Heart left ventricle (tissue), 16 donors: ENCODE results near the gene CLMN. TPM values are rescaled to one million over a fixed set of nuclear protein-coding genes. Genes with fewer than 3 reads are reported as not detected.

Experiments
- ATAC-seq, 4 donors: fragments of 200-7000 bp; cut with Tn5 transposase; one replicate each; pipeline ENCODE4 v1.9.1; 2020 to 2022; ENCODE audit warnings: moderate library complexity in 4 of 4, mild to moderate bottlenecking in 3 of 4, moderate number of reproducible peaks in 1 of 4
- DNase-seq, 5 donors: peaks; one replicate each; pipeline ENCODE4 v3.0.0-alpha.2; 2020
- H3K27ac ChIP-seq, 12 donors: fragments of 200-600 bp; sonication (generic) in 4 of 12; one replicate each; pipeline versions ENCODE4 v1.5.0 to v1.8.0; 2016 to 2022; ENCODE audit warnings: mild to moderate bottlenecking in 2 of 12
- H3K27me3 ChIP-seq, 9 donors: fragments of 200-600 bp; sonication (generic) in 2 of 9; one replicate each; pipeline versions ENCODE4 v1.5.1 to v1.8.0; 2016 to 2022; ENCODE audit warnings: mild to moderate bottlenecking in 3 of 9
- H3K36me3 ChIP-seq, 9 donors: fragments of 200-600 bp; sonication (generic) in 2 of 9; one replicate each; pipeline versions ENCODE4 v1.5.0 to v1.8.0; 2018 to 2022; ENCODE audit warnings: mild to moderate bottlenecking in 2 of 9
- H3K4me1 ChIP-seq, 12 donors: fragments of 200-600 bp; sonication (generic) in 4 of 12; one replicate each; pipeline versions ENCODE4 v1.5.0 to v1.8.0; 2016 to 2022; ENCODE audit warnings: mild to moderate bottlenecking in 3 of 12
- H3K4me3 ChIP-seq, 12 donors: fragments of 200-600 bp; sonication (generic) in 4 of 12; one replicate each; pipeline versions ENCODE4 v1.5.0 to v1.8.0; 2017 to 2022; ENCODE audit warnings: mild to moderate bottlenecking in 9 of 12, moderate library complexity in 4 of 12
- H3K9me3 ChIP-seq, 12 donors: fragments of 200-600 bp; sonication (generic) in 4 of 12; one replicate each; pipeline versions ENCODE4 v1.5.0 to v1.8.0; 2016 to 2022; ENCODE audit warnings: mild to moderate bottlenecking in 1 of 12
- POLR2A ChIP-seq, 2 donors: fragments of 450-650 bp; IDR thresholded peaks; one replicate each; pipeline ENCODE4 v1.6.1; 2017; ENCODE audit warnings: antibody characterized with exemption in 2 of 2, mild to moderate bottlenecking in 2 of 2, moderate library complexity in 2 of 2
- WGBS, 4 donors: extraction: QIAGEN DNeasy Blood & Tissue Kit in 2 of 4; methylation state at CpG; one replicate each; pipeline versions ENCODE4 v1.1.5 to v1.1.7; 2013 to 2018; 5-methylcytosine and 5-hydroxymethylcytosine counted together
- intact Hi-C, 10 donors: fragments of 100-400 bp; cut with DNase I; formaldehyde crosslinking; loops; one replicate each; pipeline versions ENCODE4 v1.11.1 to v1.14.2; 2022
- polyA plus RNA-seq, 2 donors: library from polyadenylated mRNA; stranded (reverse); fragments of 200-250 nt; gene quantifications; one replicate each; pipeline ENCODE4 v1.2.3, GENCODE V29; 2013
- total RNA-seq, 9 donors: library from RNA; depleted of rRNA in 2 of 9; stranded (reverse); fragments of >200 nt in 2 of 9; fragmentation: NEBNext Ultra II Directional in 3 of 9; extraction: Animal tissue kit (Norgen Biotek cat#: 25700) in 3 of 9; gene quantifications; one replicate each; pipeline versions ENCODE4 v1.1.0 to v1.2.4, GENCODE V29; 2016 to 2023
- TF ChIP-seq, protein P1 (sequence below), 12 donors: fragments of 200-600 bp; sonication (generic) in 4 of 12; IDR thresholded peaks; one replicate each; pipeline versions ENCODE4 v1.5.0 to v1.8.0; 2018 to 2022; ENCODE audit warnings: antibody characterized with exemption in 12 of 12, mild to moderate bottlenecking in 5 of 12
- donor health status: ischemic (EF 13 %, LVEDD 7.1; RV severe dilation, severe dysfunction).
- donor health status: healthy with polysubstance abuse.
- donor health status: DM: no; HTN: yes; CAD: no.
- donor health status: DM: no; HTN: no; CAD: no.
- donor health status: ischemic (EF 25% LVEDD 6.9; RV normal size, moderate dysfunction).
- donor health status: ischemic (EF 25% LVEDD 5.7; RV mildly dilated, moderate dysfunction).
- donor health status: healthy.
- donor health status: DM: yes; HTN: yes; CAD: no.
- donor health status: ischemic (EF 35%, LVEDD 5.7; RV mildly dilated, moderate dysfunction).
- donor health status: nonischemic (EF 11% LVEDD 7.7; RV severe dilation, severe dysfunction).
- donor health status: DM: yes; HTN: yes; CAD: no.
- donor health status: PGD.
- donor health status: ischemic (EF 29% LVEDD 5.4; RV normal size, mild dysfunction).
- donor health status: nonischemic (EF 23%, LVEDD 6.1; RV moderate dilation, normal function).

Gene CLMN
- total and polyA plus RNA-seq, 11 donors = 3.1 to 10.2 (median 6.7) TPM

DNA sequence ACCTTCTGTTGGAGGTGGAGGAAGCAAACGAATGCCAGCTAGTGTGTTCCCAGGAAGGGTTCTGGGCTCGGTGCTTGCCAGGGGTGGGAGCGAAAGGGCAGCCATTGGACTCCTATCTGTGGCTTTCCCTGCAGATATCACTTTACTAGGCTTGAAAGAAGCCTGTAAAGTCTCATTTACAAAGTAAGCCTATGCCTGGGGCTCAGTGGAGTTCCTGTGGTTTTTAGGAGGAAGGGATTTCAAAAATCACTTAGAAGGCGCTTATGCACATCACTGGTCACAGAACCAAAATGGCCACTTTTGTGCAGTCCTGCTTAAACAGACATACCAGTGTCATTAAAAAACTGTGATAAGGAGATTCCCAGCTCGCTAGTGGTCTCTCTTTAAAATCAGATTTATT is 22.7 kb downstream of the CLMN start:
- Histone ChIP-seq H3K27me3 (no peaks in the 10 kb centered on the region), H3K4me1 (peaks cover 0 to 10% (median 1%) of the 10 kb centered on the region in 12 donors), H3K36me3 (no peaks in the 10 kb centered on the region), H3K9me3 (peaks cover 0 to 9% (median 0%) of the 10 kb centered on the region in 12 donors), H3K27ac (no peak overlapping the region), H3K4me3 (no peak overlapping the region)
- TF ChIP-seq, protein P1, sequence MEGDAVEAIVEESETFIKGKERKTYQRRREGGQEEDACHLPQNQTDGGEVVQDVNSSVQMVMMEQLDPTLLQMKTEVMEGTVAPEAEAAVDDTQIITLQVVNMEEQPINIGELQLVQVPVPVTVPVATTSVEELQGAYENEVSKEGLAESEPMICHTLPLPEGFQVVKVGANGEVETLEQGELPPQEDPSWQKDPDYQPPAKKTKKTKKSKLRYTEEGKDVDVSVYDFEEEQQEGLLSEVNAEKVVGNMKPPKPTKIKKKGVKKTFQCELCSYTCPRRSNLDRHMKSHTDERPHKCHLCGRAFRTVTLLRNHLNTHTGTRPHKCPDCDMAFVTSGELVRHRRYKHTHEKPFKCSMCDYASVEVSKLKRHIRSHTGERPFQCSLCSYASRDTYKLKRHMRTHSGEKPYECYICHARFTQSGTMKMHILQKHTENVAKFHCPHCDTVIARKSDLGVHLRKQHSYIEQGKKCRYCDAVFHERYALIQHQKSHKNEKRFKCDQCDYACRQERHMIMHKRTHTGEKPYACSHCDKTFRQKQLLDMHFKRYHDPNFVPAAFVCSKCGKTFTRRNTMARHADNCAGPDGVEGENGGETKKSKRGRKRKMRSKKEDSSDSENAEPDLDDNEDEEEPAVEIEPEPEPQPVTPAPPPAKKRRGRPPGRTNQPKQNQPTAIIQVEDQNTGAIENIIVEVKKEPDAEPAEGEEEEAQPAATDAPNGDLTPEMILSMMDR (IDR thresholded peaks at IDR 0.05) = no peak
- no peak for TF ChIP-seq POLR2A (IDR thresholded peaks at IDR 0.05)
- ATAC-seq (no peak), DNase-seq (no peak)
- 87 to 94% (median 93%) methylated on average over 5 of the region's 5 CpGs for WGBS, 4 donors
- intact Hi-C loops = no loop called here

GRCh38 chr14:95295600-95296376 is 23.9 kb downstream of the CLMN start:
- Histone ChIP-seq H3K36me3 (no peaks in the 10 kb centered on the region), H3K27me3 (no peaks in the 10 kb centered on the region), H3K27ac (peak overlapping the region in 1 of 12 donors; percentile 59), H3K4me1 (peaks cover 0 to 22% (median 13%) of the 10 kb centered on the region in 12 donors), H3K9me3 (peaks cover 0 to 9% (median 0%) of the 10 kb centered on the region in 12 donors), H3K4me3 (no peak overlapping the region)
- no peak for TF ChIP-seq POLR2A (IDR thresholded peaks at IDR 0.05)
- TF ChIP-seq, protein P1 (IDR thresholded peaks at IDR 0.05) = no peak
- WGBS, 4 donors = 91 to 96% (median 94%) methylated on average over 6 of the region's 6 CpGs
- DNase-seq (no peak), ATAC-seq (no peak)
- intact Hi-C loops = no loop called here

DNA sequence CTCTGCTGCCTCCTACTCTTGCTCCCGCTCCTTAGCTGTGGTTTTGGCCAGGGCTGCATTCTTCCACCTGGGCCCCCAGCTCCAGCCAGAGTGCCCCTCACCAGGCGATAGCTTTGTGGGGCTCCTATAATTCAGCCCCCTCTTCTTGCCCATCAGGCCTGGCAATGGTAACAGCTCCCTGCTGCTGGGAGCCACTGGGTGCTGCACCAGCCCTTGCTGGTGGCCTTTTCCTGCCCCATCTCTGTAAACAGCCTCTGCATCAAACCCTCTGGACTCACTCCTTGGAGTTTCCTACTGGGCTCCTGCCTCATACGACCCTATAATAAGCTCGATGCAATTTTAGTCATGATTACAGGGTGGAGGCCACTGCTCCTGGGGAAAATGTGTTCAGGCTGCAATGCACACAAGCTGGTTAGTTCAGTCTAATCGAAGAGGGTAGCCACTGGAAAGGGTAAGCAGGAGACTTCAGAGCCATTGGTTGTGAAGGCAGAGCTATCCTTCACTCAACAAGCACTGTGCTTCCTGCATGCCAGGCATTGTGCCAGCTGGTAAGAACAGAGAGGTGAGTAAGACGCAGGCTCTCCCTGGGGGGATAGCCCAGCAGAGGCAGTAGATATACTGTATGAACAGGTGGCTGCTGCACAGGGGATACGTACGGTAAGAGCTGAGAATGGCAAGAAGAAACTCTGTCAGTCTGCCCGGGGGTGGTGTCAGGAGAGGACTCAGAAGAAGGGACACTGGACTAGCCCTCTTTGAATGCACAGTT is 24.7 kb downstream of the CLMN start:
- DNase-seq = no peak
- H3K27me3 ChIP-seq = no peaks in the 10 kb centered on the region
- intact Hi-C loops = loop anchor here in 1 of 10 donors (5.0 kb wide), 1 partner anchor 63 kb away; no protein-coding TSS in a partner anchor
- peaks cover 0 to 9% (median 0%) of the 10 kb centered on the region in 12 donors for H3K9me3 ChIP-seq
- no peaks in the 10 kb centered on the region for H3K36me3 ChIP-seq
- no peak overlapping the region for H3K4me3 ChIP-seq
- peak overlapping the region in 5 of 12 donors; percentile 17 to 69 (median 43) for H3K27ac ChIP-seq
- WGBS, 4 donors = 87 to 89% (median 89%) methylated on average over 9 of the region's 9 CpGs
- ATAC-seq = no peak
- peaks cover 0 to 30% (median 18%) of the 10 kb centered on the region in 12 donors for H3K4me1 ChIP-seq
- TF ChIP-seq, protein P1 (IDR thresholded peaks at IDR 0.05) = no peak
- TF ChIP-seq POLR2A (IDR thresholded peaks at IDR 0.05) = no peak

DNA sequence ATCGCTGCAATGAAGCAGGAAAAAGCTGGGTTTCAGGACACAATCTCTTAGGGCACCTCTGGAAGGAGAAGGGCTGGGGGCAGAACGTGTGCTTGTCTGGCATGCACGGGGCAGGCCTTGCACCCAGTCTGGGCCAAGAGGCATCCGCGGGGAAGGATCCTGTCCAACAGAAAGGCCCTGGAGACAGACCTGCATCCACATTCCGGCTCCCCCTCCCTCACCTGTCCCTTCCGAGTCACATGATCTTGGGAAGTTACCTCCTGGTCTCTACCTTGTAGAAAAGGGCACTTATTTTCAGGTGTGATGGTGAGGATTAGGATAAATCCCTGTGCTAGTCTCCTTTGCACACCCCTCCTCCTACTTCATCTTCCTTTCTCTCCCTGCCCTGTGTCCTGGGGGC is 25.4 kb downstream of the CLMN start:
- DNase-seq = no peak
- H3K4me3 ChIP-seq = no peak overlapping the region
- ATAC-seq = no peak
- H3K4me1 ChIP-seq = peaks cover 0 to 36% (median 18%) of the 10 kb centered on the region in 12 donors
- TF ChIP-seq, protein P1 (IDR thresholded peaks at IDR 0.05) = no peak
- TF ChIP-seq POLR2A (IDR thresholded peaks at IDR 0.05) = no peak
- H3K27ac ChIP-seq = peak overlapping the region in 7 of 12 donors; percentile 17 to 72 (median 44)
- no peaks in the 10 kb centered on the region for H3K27me3 ChIP-seq
- WGBS, 4 donors = 87 to 89% (median 88%) methylated on average over 7 of the region's 7 CpGs
- intact Hi-C loops = loop anchor here in 1 of 10 donors (5.0 kb wide), 1 partner anchor 62 kb away; no protein-coding TSS in a partner anchor
- H3K36me3 ChIP-seq = no peaks in the 10 kb centered on the region
- peaks cover 0 to 9% (median 0%) of the 10 kb centered on the region in 12 donors for H3K9me3 ChIP-seq
